Fibroblast of lung (primary cell): ENCODE measurements around the gene APBA1. TPM values are rescaled to one million over a fixed set of nuclear protein-coding genes. Genes with fewer than 3 reads are reported as not detected.

ENCODE experiments used
- DNase-seq, 2 donors: peaks; one replicate each; pipeline versions ENCODE4 v3.0.0 to v3.0.0-alpha.2; 2010; ENCODE audit warnings: low read depth in 2 of 2
- H2AFZ ChIP-seq: 2 replicates; pipeline ENCODE4 v1.5.1; 2012; ENCODE audit warnings: low read length, control low read depth, inconsistent platforms
- H3K27ac ChIP-seq: 2 replicates; pipeline ENCODE4 v1.5.1; 2011; ENCODE audit warnings: low read length, control low read depth; ENCODE audit not compliant: insufficient read depth
- H3K27me3 ChIP-seq: 2 replicates; pipeline ENCODE4 v1.5.1; 2011; ENCODE audit warnings: mild to moderate bottlenecking, low read length; ENCODE audit not compliant: control insufficient read depth, insufficient read depth
- H3K36me3 ChIP-seq: 2 replicates; pipeline ENCODE4 v1.5.1; 2011; ENCODE audit warnings: low read length; ENCODE audit not compliant: control insufficient read depth, insufficient read depth
- H3K4me1 ChIP-seq: 2 replicates; pipeline ENCODE4 v1.5.1; 2011; ENCODE audit warnings: low read length; ENCODE audit not compliant: control insufficient read depth, insufficient read depth; ENCODE audit errors: extremely low read depth
- H3K4me2 ChIP-seq: 2 replicates; pipeline ENCODE4 v1.5.1; 2011; ENCODE audit warnings: low read length, control low read depth; ENCODE audit not compliant: insufficient read depth; ENCODE audit errors: extremely low read depth
- H3K4me3 ChIP-seq, 4 experiments: fragments of 200-600 bp in 1 of 4; sonication (generic) in 1 of 4; replicated peaks in 1 of 4; 2 replicates each; pipeline ENCODE4 v1.5.1; 2011 to 2016; ENCODE audit warnings: low read length in 4 of 4, low read depth in 3 of 4, mild to moderate bottlenecking in 3 of 4, control low read depth in 2 of 4, inconsistent platforms in 1 of 4, mixed read lengths in 1 of 4; ENCODE audit not compliant: insufficient read depth in 1 of 4; ENCODE audit errors: control extremely low read depth in 1 of 4
- H3K79me2 ChIP-seq: 2 replicates; pipeline ENCODE4 v1.5.1; 2012; ENCODE audit warnings: mild to moderate bottlenecking, low read length, inconsistent platforms; ENCODE audit not compliant: control insufficient read depth, insufficient read depth
- H3K9ac ChIP-seq: 2 replicates; pipeline ENCODE4 v1.5.1; 2011; ENCODE audit warnings: mild to moderate bottlenecking, low read length, control low read depth; ENCODE audit not compliant: insufficient read depth
- H3K9me3 ChIP-seq: 2 replicates; pipeline ENCODE4 v1.5.1; 2012; ENCODE audit warnings: low read depth, low read length; ENCODE audit not compliant: control insufficient read depth, insufficient read depth
- H4K20me1 ChIP-seq: 2 replicates; pipeline ENCODE4 v1.5.1; 2011; ENCODE audit warnings: low read length; ENCODE audit not compliant: control insufficient read depth, insufficient read depth; ENCODE audit errors: extremely low read depth
- EZH2 ChIP-seq: IDR thresholded peaks from 2 replicates; pipeline ENCODE4 v1.5.1; 2012; ENCODE audit warnings: low read length, control low read depth, mild to moderate bottlenecking; ENCODE audit errors: missing control alignments
- polyA plus RNA-seq, 2 donors: library from polyadenylated mRNA; depleted of rRNA in 1 of 2; stranded (reverse) in 1 of 2; unstranded in 1 of 2; fragments of >200 nt; gene quantifications; 2 replicates each; pipeline ENCODE4 v1.2.1, GENCODE V29; 2011 to 2012; ENCODE audit warnings: missing spikeins in 1 of 2
- total RNA-seq: library from RNA; depleted of rRNA; stranded (reverse); fragments of >200 nt; gene quantifications from 2 replicates; pipeline ENCODE4 v1.2.1, GENCODE V29; 2014
- TF ChIP-seq, protein P1 (sequence below), 2 donors: IDR thresholded peaks in 1 of 2; conservative IDR thresholded peaks in 1 of 2; 1 replicate in 1 of 2; 2 replicates in 1 of 2; pipeline ENCODE4 v1.5.1; 2011 to 2012; ENCODE audit warnings: low read length in 2 of 2, control low read depth in 1 of 2, inconsistent platforms in 1 of 2, low read depth in 1 of 2, mild to moderate bottlenecking in 1 of 2

APBA1 gene
- total and polyA plus RNA-seq, 2 donors (not counting 1 experiment from before 2014, with no cell fraction given), result 5.0 to 8.8 TPM

DNA sequence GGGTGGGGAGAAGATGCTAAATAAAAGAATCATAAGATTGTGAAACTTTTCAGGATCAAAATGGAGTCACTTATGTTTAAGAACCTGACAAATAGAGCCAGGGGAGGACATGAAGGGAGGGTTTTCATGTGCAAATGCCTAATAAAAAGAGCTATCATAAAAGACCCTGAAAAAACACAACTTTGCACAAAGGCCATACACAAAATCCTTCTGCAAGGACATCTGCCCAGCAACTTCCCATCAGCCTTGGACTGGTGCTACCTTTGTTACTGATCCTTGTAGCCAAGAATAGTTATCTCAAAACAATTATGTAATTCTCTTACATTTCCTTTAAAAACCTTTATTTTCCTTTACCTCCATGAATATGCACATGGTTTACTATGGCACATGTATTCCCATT lies 63.0 kb downstream of the APBA1 start:
- H3K27ac ChIP-seq, result no peak overlapping the region
- H3K4me2 ChIP-seq, result no peak overlapping the region
- H4K20me1 ChIP-seq, result no peaks in the 10 kb centered on the region
- no peak overlapping the region for H3K4me3 ChIP-seq
- no peak for DNase-seq
- H3K79me2 ChIP-seq, result no peaks in the 10 kb centered on the region
- no peaks in the 10 kb centered on the region for H3K27me3 ChIP-seq
- TF ChIP-seq EZH2, result no peak
- TF ChIP-seq, protein P1, sequence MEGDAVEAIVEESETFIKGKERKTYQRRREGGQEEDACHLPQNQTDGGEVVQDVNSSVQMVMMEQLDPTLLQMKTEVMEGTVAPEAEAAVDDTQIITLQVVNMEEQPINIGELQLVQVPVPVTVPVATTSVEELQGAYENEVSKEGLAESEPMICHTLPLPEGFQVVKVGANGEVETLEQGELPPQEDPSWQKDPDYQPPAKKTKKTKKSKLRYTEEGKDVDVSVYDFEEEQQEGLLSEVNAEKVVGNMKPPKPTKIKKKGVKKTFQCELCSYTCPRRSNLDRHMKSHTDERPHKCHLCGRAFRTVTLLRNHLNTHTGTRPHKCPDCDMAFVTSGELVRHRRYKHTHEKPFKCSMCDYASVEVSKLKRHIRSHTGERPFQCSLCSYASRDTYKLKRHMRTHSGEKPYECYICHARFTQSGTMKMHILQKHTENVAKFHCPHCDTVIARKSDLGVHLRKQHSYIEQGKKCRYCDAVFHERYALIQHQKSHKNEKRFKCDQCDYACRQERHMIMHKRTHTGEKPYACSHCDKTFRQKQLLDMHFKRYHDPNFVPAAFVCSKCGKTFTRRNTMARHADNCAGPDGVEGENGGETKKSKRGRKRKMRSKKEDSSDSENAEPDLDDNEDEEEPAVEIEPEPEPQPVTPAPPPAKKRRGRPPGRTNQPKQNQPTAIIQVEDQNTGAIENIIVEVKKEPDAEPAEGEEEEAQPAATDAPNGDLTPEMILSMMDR (conservative IDR thresholded peaks at IDR 0.05 in 1 of 2, IDR thresholded peaks at IDR 0.05 in 1 of 2; ENCODE audit: low read depth in 1 of 2, low read length in 2 of 2), result no peak
- no peaks in the 10 kb centered on the region for H3K9me3 ChIP-seq
- no peaks in the 10 kb centered on the region for H3K36me3 ChIP-seq
- H3K4me1 ChIP-seq, result no peaks in the 10 kb centered on the region
- H2AFZ ChIP-seq, result no peak overlapping the region
- H3K9ac ChIP-seq, result no peak overlapping the region

DNA sequence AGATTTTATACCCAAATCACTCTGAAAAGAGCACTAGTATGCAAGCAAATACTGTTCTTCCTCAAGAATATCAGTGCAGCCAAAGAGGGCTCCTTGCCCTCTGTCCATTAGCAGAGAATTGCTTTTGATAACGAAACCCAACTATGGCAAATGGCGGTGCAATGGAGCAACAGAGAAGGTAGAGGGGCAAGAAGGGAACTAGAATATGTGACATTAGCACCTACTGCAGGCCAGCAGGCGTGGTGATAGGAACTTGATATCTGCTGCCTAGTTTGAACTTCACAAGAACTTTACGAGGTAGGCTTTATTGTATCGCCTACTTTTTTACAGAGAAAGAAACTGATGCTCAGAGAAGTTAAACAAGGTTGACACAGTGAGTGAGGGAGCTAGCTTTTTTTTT lies 66.1 kb downstream of the APBA1 start:
- Histone ChIP-seq H4K20me1 (no peaks in the 10 kb centered on the region), H3K4me3 (no peak overlapping the region), H3K79me2 (no peaks in the 10 kb centered on the region), H3K4me1 (no peaks in the 10 kb centered on the region), H3K27me3 (no peaks in the 10 kb centered on the region), H3K9me3 (no peaks in the 10 kb centered on the region), H3K4me2 (no peak overlapping the region), H3K36me3 (no peaks in the 10 kb centered on the region), H2AFZ (no peak overlapping the region), H3K27ac (no peak overlapping the region), H3K9ac (no peak overlapping the region)
- no peak for TF ChIP-seq EZH2
- TF ChIP-seq, protein P1 (conservative IDR thresholded peaks at IDR 0.05 in 1 of 2, IDR thresholded peaks at IDR 0.05 in 1 of 2; ENCODE audit: low read depth in 1 of 2, low read length in 2 of 2), result no peak
- DNase-seq, result no peak

DNA sequence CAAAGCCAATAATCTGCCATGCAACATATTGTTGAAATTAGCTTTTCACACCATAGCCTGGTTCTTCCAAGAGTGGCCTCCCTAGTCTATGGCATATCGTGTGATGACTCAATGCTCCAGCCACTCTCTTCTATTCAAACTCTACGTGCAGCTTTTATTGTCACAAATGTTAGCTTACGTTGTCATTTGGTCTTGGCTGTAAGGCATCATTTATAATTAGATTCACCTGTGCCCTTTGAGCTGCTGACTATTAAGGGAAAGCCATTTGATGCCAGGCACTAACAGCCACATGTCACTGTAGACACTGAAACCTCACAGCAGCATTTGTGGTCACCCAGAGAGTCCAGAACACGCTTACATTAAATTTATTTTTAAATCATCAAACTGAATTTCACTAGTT lies 66.8 kb downstream of the APBA1 start:
- H3K9me3 ChIP-seq, result no peaks in the 10 kb centered on the region
- no peaks in the 10 kb centered on the region for H3K4me1 ChIP-seq
- no peak overlapping the region for H3K4me2 ChIP-seq
- H3K36me3 ChIP-seq, result no peaks in the 10 kb centered on the region
- H4K20me1 ChIP-seq, result no peaks in the 10 kb centered on the region
- H3K27ac ChIP-seq, result no peak overlapping the region
- no peak for DNase-seq
- no peaks in the 10 kb centered on the region for H3K79me2 ChIP-seq
- TF ChIP-seq, protein P1 (conservative IDR thresholded peaks at IDR 0.05 in 1 of 2, IDR thresholded peaks at IDR 0.05 in 1 of 2; ENCODE audit: low read depth in 1 of 2, low read length in 2 of 2), result no peak
- TF ChIP-seq EZH2, result no peak
- no peak overlapping the region for H3K9ac ChIP-seq
- no peaks in the 10 kb centered on the region for H3K27me3 ChIP-seq
- H2AFZ ChIP-seq, result no peak overlapping the region
- H3K4me3 ChIP-seq, result no peak overlapping the region
